ENCODE data around the gene SIPA1L2. TPM values are rescaled to one million over a fixed set of nuclear protein-coding genes. Genes with fewer than 3 reads are reported as not detected.
A peak's percentile ranks its signal among the peaks of the same experiment; 100 is the strongest.

The SIPA1L2 gene
- total RNA-seq, 2 donors from 2014 or later = 57.1 to 100 TPM

DNA sequence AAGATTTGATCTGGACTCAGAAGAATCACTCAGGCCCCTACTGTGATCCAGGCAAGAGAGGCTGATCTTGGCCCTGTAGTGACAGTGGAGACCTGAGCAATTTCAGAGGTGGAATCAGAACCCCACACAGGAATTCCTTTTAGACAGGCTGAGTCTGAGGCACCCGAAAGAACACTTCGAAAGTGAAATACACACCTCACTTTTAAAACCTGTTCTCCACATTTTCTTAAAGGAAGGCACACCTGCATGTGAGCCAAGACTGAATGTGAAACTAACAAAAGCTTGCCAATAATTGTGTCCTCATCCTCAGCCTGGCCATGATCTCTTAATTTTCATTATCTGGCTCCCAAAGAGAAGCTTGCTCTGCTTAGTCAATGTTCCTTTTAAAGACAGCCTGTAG, 32.2 kb downstream of the SIPA1L2 start:
- no peaks in the 10 kb centered on the region for H3K36me3 ChIP-seq
- no peaks in the 10 kb centered on the region for H3K9me3 ChIP-seq
- no peaks in the 10 kb centered on the region for H3K27me3 ChIP-seq
- H3K27ac ChIP-seq = no peak overlapping the region
- no peak for DNase-seq (ENCODE audit: low spot score)
- TF ChIP-seq, protein P1, sequence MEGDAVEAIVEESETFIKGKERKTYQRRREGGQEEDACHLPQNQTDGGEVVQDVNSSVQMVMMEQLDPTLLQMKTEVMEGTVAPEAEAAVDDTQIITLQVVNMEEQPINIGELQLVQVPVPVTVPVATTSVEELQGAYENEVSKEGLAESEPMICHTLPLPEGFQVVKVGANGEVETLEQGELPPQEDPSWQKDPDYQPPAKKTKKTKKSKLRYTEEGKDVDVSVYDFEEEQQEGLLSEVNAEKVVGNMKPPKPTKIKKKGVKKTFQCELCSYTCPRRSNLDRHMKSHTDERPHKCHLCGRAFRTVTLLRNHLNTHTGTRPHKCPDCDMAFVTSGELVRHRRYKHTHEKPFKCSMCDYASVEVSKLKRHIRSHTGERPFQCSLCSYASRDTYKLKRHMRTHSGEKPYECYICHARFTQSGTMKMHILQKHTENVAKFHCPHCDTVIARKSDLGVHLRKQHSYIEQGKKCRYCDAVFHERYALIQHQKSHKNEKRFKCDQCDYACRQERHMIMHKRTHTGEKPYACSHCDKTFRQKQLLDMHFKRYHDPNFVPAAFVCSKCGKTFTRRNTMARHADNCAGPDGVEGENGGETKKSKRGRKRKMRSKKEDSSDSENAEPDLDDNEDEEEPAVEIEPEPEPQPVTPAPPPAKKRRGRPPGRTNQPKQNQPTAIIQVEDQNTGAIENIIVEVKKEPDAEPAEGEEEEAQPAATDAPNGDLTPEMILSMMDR (IDR thresholded peaks at IDR 0.05) = no peak
- peaks cover 0 to 47% of the 10 kb centered on the region in 2 donors for H3K4me1 ChIP-seq
- H3K4me3 ChIP-seq = no peak overlapping the region

DNA sequence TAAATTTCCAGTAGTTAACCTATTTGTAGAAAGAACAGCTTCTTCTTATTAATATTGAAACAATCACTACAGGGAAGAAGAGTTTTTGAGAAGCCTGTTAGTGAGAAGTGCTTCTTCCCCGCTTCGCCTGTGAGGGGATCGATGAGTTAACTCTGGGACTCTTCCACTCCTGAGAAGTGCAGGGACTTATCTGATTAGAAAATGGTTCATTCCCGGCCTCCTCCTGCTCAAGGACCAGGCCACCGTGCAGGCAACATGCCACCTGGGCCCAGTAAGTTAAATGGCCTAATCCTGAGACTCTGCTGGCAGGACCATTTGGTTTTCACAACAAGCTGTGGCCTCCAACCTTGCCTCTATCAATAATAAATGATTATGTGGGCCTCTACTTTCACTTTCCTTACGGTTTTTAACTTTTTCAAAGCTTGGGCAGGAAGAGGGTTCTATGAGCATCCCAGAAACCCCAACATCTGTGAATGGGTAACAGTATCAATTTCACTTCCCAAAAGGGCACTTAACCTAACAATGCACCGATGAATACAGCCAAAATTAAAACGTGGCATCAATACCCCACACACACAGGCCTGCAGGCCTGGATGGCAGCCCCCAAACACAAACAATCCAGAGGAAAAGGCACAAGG, 33.1 kb downstream of the SIPA1L2 start:
- Histone ChIP-seq H3K9me3 (no peaks in the 10 kb centered on the region), H3K4me1 (peaks cover 0 to 53% of the 10 kb centered on the region in 2 donors), H3K4me3 (no peak overlapping the region), H3K27me3 (no peaks in the 10 kb centered on the region), H3K27ac (peak overlapping the region in 1 of 2 donors; percentile 77), H3K36me3 (no peaks in the 10 kb centered on the region)
- no peak for DNase-seq (ENCODE audit: low spot score)
- TF ChIP-seq, protein P1 (IDR thresholded peaks at IDR 0.05) = no peak

DNA sequence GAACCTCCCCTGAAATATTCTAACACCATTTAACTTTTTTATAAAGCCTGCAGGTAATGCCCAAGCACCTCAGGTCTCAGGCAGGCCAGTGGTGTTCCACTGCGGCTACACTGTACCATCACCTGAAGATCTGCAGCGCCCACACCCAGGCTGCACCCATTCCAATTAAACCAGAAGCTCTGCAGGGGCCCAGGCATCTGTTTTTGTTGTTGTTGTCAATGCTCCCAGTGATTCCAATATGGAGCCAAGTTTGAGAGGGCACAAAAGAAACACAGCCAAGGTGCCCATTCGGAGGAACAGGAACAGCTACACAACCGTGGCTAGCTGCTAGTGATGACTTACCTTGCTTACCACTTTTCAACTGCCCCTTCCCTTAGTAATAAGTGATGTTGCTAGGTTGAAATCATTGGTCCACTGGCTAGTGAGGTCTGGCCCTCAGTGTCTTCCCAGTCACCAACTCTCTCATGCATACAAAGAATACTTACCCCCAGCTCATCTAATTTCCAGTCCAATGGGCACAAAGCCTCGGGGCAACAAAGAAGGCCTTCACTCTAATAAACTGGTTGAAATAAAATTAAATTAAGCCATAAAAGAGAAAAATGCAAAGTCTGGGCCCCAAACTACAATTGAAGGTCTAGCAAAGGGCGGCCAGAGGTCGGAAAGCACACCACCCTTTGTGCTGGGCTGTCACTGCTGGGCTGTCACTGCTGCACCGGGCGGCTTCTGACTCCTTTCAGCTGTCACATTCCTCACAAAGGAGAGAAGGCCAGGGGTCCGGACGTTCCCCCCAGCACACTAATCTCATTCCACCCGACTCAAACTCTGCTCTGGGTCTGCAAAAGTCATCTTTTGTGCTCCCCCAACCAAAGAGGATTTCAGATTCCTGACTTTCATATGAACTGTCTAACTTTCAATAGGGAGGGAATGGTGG, 34.9 kb downstream of the SIPA1L2 start:
- Histone ChIP-seq H3K27ac (peak overlapping the region; percentile 65 to 77), H3K27me3 (no peaks in the 10 kb centered on the region), H3K4me1 (peaks cover 0 to 60% of the 10 kb centered on the region in 2 donors), H3K9me3 (no peaks in the 10 kb centered on the region), H3K4me3 (no peak overlapping the region), H3K36me3 (no peaks in the 10 kb centered on the region)
- TF ChIP-seq, protein P1 (IDR thresholded peaks at IDR 0.05) = no peak
- DNase-seq (ENCODE audit: low spot score) = no peak

DNA sequence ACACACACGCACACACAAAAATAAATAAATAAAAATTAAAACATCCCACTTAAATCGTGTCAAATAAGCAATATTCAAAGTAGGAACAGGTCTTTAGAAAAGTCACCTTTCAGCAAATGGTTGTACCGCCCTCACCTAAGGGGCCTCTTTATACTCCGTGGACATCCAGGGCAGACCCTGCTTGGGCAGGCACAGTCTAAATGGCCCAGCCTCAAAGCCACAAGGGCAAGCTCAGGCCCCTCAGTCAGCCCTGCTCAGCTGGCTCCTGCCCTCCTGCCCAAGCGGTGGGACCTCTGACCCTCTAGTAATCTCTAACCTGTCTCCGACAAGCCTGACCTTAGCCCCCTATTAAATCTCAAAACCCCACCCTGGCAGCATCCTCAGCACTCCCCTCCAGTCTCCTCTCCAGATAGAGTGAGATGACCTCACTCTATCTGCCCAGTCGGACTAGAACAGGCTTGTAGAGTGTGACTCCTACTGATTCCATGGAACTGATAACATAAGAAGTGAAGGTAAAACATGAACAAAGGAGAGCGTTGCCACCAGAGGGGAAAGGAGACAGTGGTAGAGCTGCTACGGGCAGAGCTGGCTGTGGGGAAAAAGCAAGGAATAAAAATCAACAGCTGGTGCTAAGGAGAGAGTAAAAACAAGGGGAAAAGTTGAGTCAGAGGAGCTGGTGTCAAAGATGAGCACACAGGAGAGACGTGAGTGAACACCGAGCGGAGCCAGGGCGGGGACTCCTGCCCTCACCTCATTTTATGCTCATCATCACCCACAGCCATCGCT, 36.0 kb downstream of the SIPA1L2 start:
- DNase-seq (ENCODE audit: low spot score) = no peak
- TF ChIP-seq, protein P1 (IDR thresholded peaks at IDR 0.05) = no peak
- Histone ChIP-seq H3K27me3 (no peaks in the 10 kb centered on the region), H3K27ac (peak overlapping the region; percentile 65 to 77), H3K4me3 (peak overlapping the region in 1 of 2 donors; percentile 11), H3K4me1 (peaks cover 0 to 59% of the 10 kb centered on the region in 2 donors), H3K9me3 (no peaks in the 10 kb centered on the region), H3K36me3 (no peaks in the 10 kb centered on the region)

- no peaks in the 10 kb centered on the region for H3K36me3 ChIP-seq
- TF ChIP-seq, protein P1 (IDR thresholded peaks at IDR 0.05) = no peak
- H3K9me3 ChIP-seq = no peaks in the 10 kb centered on the region
- no peak overlapping the region for H3K4me3 ChIP-seq
- no peak for DNase-seq (ENCODE audit: low spot score)
- H3K4me1 ChIP-seq = peaks cover 0 to 63% of the 10 kb centered on the region in 2 donors
- H3K27ac ChIP-seq = peak overlapping the region; percentile 66 to 77
- H3K27me3 ChIP-seq = no peaks in the 10 kb centered on the region
Observed at GRCh38 chr1:232591344-232591743, 38.6 kb downstream of the SIPA1L2 start.
